Lower leg skin (tissue), 3 donors: Measurements from ENCODE around the gene SETD1A.
"Not testable (repeated sequence)": the region's sequence is repeated elsewhere in the genome, so short reads cannot be mapped to it uniquely, and the experiment has no call there.

Experiments used
- POLR2A ChIP-seq, 2 donors: fragments of 450-650 bp; IDR thresholded peaks; one replicate each; pipeline ENCODE4 v1.6.1; 2016 to 2017; ENCODE audit warnings: antibody characterized with exemption in 2 of 2, mild to moderate bottlenecking in 1 of 2, moderate library complexity in 1 of 2
- TF ChIP-seq, protein P1 (sequence below), 3 donors: fragments of 450-650 bp; IDR thresholded peaks; one replicate each; pipeline ENCODE4 v1.5.1; 2016; ENCODE audit warnings: antibody characterized with exemption in 3 of 3, mild to moderate bottlenecking in 3 of 3, moderate library complexity in 2 of 3

DNA sequence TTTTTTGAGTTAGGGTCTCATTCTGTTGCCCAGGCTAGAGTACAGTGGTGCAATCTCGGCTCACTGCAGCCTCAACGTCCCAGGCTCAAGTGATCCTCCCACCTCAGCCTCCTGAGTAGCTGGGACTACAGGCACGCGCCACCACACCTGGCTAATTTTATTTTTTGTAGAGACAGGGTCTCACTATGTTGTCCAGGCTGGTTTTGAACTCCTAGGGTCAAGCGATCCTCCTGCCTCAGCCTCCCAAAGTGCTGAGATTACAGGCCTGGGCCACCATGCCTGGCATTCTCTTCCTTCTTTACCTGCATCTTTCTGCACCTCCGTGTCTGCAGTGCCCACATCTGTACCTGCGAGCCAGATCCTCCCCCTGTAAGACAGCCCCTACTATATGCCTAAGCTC, 54.3 kb downstream of the SETD1A start:
- TF ChIP-seq, protein P1, sequence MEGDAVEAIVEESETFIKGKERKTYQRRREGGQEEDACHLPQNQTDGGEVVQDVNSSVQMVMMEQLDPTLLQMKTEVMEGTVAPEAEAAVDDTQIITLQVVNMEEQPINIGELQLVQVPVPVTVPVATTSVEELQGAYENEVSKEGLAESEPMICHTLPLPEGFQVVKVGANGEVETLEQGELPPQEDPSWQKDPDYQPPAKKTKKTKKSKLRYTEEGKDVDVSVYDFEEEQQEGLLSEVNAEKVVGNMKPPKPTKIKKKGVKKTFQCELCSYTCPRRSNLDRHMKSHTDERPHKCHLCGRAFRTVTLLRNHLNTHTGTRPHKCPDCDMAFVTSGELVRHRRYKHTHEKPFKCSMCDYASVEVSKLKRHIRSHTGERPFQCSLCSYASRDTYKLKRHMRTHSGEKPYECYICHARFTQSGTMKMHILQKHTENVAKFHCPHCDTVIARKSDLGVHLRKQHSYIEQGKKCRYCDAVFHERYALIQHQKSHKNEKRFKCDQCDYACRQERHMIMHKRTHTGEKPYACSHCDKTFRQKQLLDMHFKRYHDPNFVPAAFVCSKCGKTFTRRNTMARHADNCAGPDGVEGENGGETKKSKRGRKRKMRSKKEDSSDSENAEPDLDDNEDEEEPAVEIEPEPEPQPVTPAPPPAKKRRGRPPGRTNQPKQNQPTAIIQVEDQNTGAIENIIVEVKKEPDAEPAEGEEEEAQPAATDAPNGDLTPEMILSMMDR (IDR thresholded peaks at IDR 0.05) = not testable (repeated sequence)
- TF ChIP-seq POLR2A (IDR thresholded peaks at IDR 0.05) = not testable (repeated sequence)
